ENCODE data around the gene ATAD2B. TPM values are rescaled to one million over a fixed set of nuclear protein-coding genes. Genes with fewer than 3 reads are reported as not detected.

ATAD2B gene
- total RNA-seq, 3 donors from 2014 or later, result 25.8 to 38.5 (median 27.9) TPM

GRCh38 chr2:23722255-23722654, 204.7 kb downstream of the ATAD2B start:
- no peak for TF ChIP-seq CTCF (IDR thresholded peaks at IDR 0.05)
- no peaks in the 10 kb centered on the region for H3K36me3 ChIP-seq (ENCODE audit: low read depth)
- no peak for ATAC-seq
- intact Hi-C loops (cut with DNase I, micrococcal nuclease), result no loop called here
- no peak overlapping the region for H3K4me3 ChIP-seq
- peaks cover 11% of the 10 kb centered on the region for H3K9me3 ChIP-seq
- no peaks in the 10 kb centered on the region for H3K4me1 ChIP-seq (ENCODE audit: low read depth)
- no peak for DNase-seq

- Histone ChIP-seq H3K4me1 (ENCODE audit: low read depth) (no peaks in the 10 kb centered on the region), H3K4me3 (no peak overlapping the region), H3K36me3 (ENCODE audit: low read depth) (no peaks in the 10 kb centered on the region), H3K9me3 (peaks cover 11% of the 10 kb centered on the region)
- no peak for ATAC-seq
- intact Hi-C loops (cut with DNase I, micrococcal nuclease), result no loop called here
- DNase-seq, result no peak
- no peak for TF ChIP-seq CTCF (IDR thresholded peaks at IDR 0.05)
These were observed 205.5 kb downstream of the ATAD2B start for GRCh38 chr2:23721454-23721826.

GRCh38 chr2:23720705-23721453, 206.0 kb downstream of the ATAD2B start:
- H3K36me3 ChIP-seq (ENCODE audit: low read depth), result no peaks in the 10 kb centered on the region
- intact Hi-C loops (cut with DNase I, micrococcal nuclease), result no loop called here
- H3K4me3 ChIP-seq, result no peak overlapping the region
- TF ChIP-seq CTCF (IDR thresholded peaks at IDR 0.05), result no peak
- DNase-seq (no peak), ATAC-seq (peak; percentile 21)
- peaks cover 11% of the 10 kb centered on the region for H3K9me3 ChIP-seq
- H3K4me1 ChIP-seq (ENCODE audit: low read depth), result no peaks in the 10 kb centered on the region

GRCh38 chr2:23719716-23720115, 207.2 kb downstream of the ATAD2B start:
- Histone ChIP-seq H3K9me3 (peaks cover 9% of the 10 kb centered on the region), H3K4me1 (ENCODE audit: low read depth) (no peaks in the 10 kb centered on the region), H3K4me3 (no peak overlapping the region), H3K36me3 (ENCODE audit: low read depth) (no peaks in the 10 kb centered on the region)
- ATAC-seq (no peak), DNase-seq (no peak)
- intact Hi-C loops (cut with DNase I, micrococcal nuclease), result no loop called here
- TF ChIP-seq CTCF (IDR thresholded peaks at IDR 0.05), result no peak

GRCh38 chr2:23718931-23719700, 207.8 kb downstream of the ATAD2B start:
- H3K4me3 ChIP-seq, result no peak overlapping the region
- no peak for TF ChIP-seq CTCF (IDR thresholded peaks at IDR 0.05)
- no peaks in the 10 kb centered on the region for H3K4me1 ChIP-seq (ENCODE audit: low read depth)
- H3K36me3 ChIP-seq (ENCODE audit: low read depth), result no peaks in the 10 kb centered on the region
- DNase-seq (no peak), ATAC-seq (no peak)
- peaks cover 9% of the 10 kb centered on the region for H3K9me3 ChIP-seq
- intact Hi-C loops (cut with DNase I, micrococcal nuclease), result no loop called here

Measured in mucosa of descending colon (tissue), 3 donors.